ENCODE measurements around the gene DDX31.

Gene DDX31

GRCh38 chr9:132591751-132592314 lies 78.0 kb downstream of the DDX31 start:
- DNase-seq: no peak

- DNase-seq: no peak
These were observed 78.5 kb downstream of the DDX31 start for GRCh38 chr9:132591244-132591643.

GRCh38 chr9:132590318-132591182 lies 79.2 kb downstream of the DDX31 start:
- DNase-seq: no peak

- no peak for DNase-seq
These were observed 79.8 kb downstream of the DDX31 start for GRCh38 chr9:132590037-132590317.

- no peak for DNase-seq
These were observed 80.4 kb downstream of the DDX31 start for GRCh38 chr9:132589148-132590036.

- DNase-seq: no peak
These were observed 81.2 kb downstream of the DDX31 start for GRCh38 chr9:132588501-132589147.

- DNase-seq: no peak
These were observed 81.7 kb downstream of the DDX31 start for GRCh38 chr9:132588098-132588497.

GRCh38 chr9:132587592-132587955 lies 82.2 kb downstream of the DDX31 start:
- no peak for DNase-seq

- no peak for DNase-seq
These were observed 82.8 kb downstream of the DDX31 start for GRCh38 chr9:132586830-132587591.

- DNase-seq: no peak
These were observed 83.6 kb downstream of the DDX31 start for GRCh38 chr9:132585954-132586829.

GRCh38 chr9:132584601-132585560 lies 84.9 kb downstream of the DDX31 start:
- no peak for DNase-seq

GRCh38 chr9:132583584-132584304 lies 86.0 kb downstream of the DDX31 start:
- no peak for DNase-seq

- DNase-seq: no peak
These were observed 86.8 kb downstream of the DDX31 start for GRCh38 chr9:132582786-132583583.

GRCh38 chr9:132582276-132582785 lies 87.5 kb downstream of the DDX31 start, which contains the start of gene BARHL1:
Gene BARHL1 (plus strand): TSS chr9:132582606. CDS start chr9:132582798, 192 bp downstream.
- DNase-seq: no peak

GRCh38 chr9:132579427-132579798 lies 90.4 kb downstream of the DDX31 start:
- no peak for DNase-seq

GRCh38 chr9:132578367-132578932 lies 91.3 kb downstream of the DDX31 start:
- DNase-seq: no peak

- DNase-seq: no peak
These were observed 92.7 kb downstream of the DDX31 start for GRCh38 chr9:132577119-132577518.

- DNase-seq: no peak
These were observed 94.0 kb downstream of the DDX31 start for GRCh38 chr9:132575811-132576210.

All from NCI-H187 treated with DMSO at 0.1 percent for 48 hours (cell line).